Naive thymus-derived CD4-positive, alpha-beta T cell (primary cell): Measurements from ENCODE around the gene FAM184B. TPM values are rescaled to one million over a fixed set of nuclear protein-coding genes. Genes with fewer than 3 reads are reported as not detected.

Experiments used
- ATAC-seq: fragments of 150-1000 bp; cut with Tn5 transposase; 2 replicates; pipeline ENCODE4 v1.10.0; 2021; ENCODE audit warnings: mild to moderate bottlenecking, moderate library complexity
- CTCF ChIA-PET: fragments of 350-600 bp; sonication (Branson Sonifier 250); formaldehyde crosslinking; loops from one replicate; lab custom pipeline; 2021; ENCODE audit warnings: antibody characterized with exemption; lab: Charles Lee
- POLR2A ChIA-PET: fragments of 350-600 bp; sonication (Branson Sonifier 250); formaldehyde crosslinking; loops from one replicate; lab custom pipeline; 2021; ENCODE audit warnings: antibody characterized with exemption, inconsistent platforms; lab: Charles Lee
- DNase-seq, 9 donors: peaks; one replicate each; pipeline versions ENCODE4 v3.0.0 to v3.0.0-alpha.2; 2020 to 2022; ENCODE audit warnings: mixed read lengths in 1 of 9
- H3K27ac ChIP-seq: one replicate; pipeline ENCODE4 v1.7.0; 2013; ENCODE audit warnings: mild to moderate bottlenecking, low read depth, low read length, moderate library complexity
- H3K27me3 ChIP-seq, 2 donors: one replicate each; pipeline ENCODE4 v1.7.0; 2013; ENCODE audit warnings: low read length in 2 of 2, mild to moderate bottlenecking in 2 of 2, moderate library complexity in 2 of 2; ENCODE audit not compliant: control insufficient read depth in 2 of 2, insufficient read depth in 2 of 2
- H3K36me3 ChIP-seq, 3 experiments: 1 replicate in 2 of 3; 2 replicates in 1 of 3; pipeline ENCODE4 v1.7.0; 2013; ENCODE audit warnings: low read length in 3 of 3, mild to moderate bottlenecking in 3 of 3, moderate library complexity in 1 of 3; ENCODE audit not compliant: insufficient read depth in 3 of 3, control insufficient read depth in 2 of 3
- H3K4me1 ChIP-seq, 2 donors: one replicate each; pipeline ENCODE4 v1.7.0; 2013; ENCODE audit warnings: low read length in 2 of 2, mild to moderate bottlenecking in 2 of 2, moderate library complexity in 1 of 2; ENCODE audit not compliant: control insufficient read depth in 2 of 2, insufficient read depth in 2 of 2
- H3K4me3 ChIP-seq: 2 replicates; pipeline ENCODE4 v1.7.0; 2013; ENCODE audit warnings: mild to moderate bottlenecking, low read length
- H3K9me3 ChIP-seq, 3 experiments: 1 replicate in 2 of 3; 2 replicates in 1 of 3; pipeline ENCODE4 v1.7.0; 2013; ENCODE audit warnings: low read length in 3 of 3; ENCODE audit not compliant: control insufficient read depth in 2 of 3
- H3K27ac Mint-ChIP-seq, 9 donors: one replicate each; pipeline ENCODE4 v1.8.0; 2020 to 2022; ENCODE audit warnings: mixed read lengths in 9 of 9, mild to moderate bottlenecking in 8 of 9, moderate library complexity in 5 of 9, inconsistent platforms in 2 of 9
- H3K27me3 Mint-ChIP-seq, 5 donors: one replicate each; pipeline ENCODE4 v1.8.0; 2021 to 2022; ENCODE audit warnings: mixed read lengths in 5 of 5, mild to moderate bottlenecking in 1 of 5
- H3K36me3 Mint-ChIP-seq, 5 donors: one replicate each; pipeline ENCODE4 v1.8.0; 2020 to 2022; ENCODE audit warnings: mixed read lengths in 5 of 5, mild to moderate bottlenecking in 3 of 5, inconsistent platforms in 1 of 5
- H3K4me1 Mint-ChIP-seq, 7 donors: one replicate each; pipeline ENCODE4 v1.8.0; 2020 to 2022; ENCODE audit warnings: mixed read lengths in 7 of 7, mild to moderate bottlenecking in 3 of 7, inconsistent platforms in 1 of 7
- H3K4me3 Mint-ChIP-seq, 10 donors: one replicate each; pipeline ENCODE4 v1.8.0; 2020 to 2022; ENCODE audit warnings: mild to moderate bottlenecking in 10 of 10, mixed read lengths in 10 of 10, moderate library complexity in 6 of 10, inconsistent platforms in 2 of 10
- H3K9me3 Mint-ChIP-seq, 11 donors: one replicate each; pipeline ENCODE4 v1.8.0; 2020 to 2022; ENCODE audit warnings: mixed read lengths in 11 of 11, mild to moderate bottlenecking in 4 of 11, inconsistent platforms in 1 of 11, moderate library complexity in 1 of 11
- intact Hi-C, 2 donors: fragments of 100-400 bp; cut with micrococcal nuclease; formaldehyde crosslinking; loops; one replicate each; pipeline ENCODE4 v1.15.1; 2023
- polyA plus RNA-seq, 2 donors: library from polyadenylated mRNA; unstranded; fragments of 300-500 nt; fragmentation: Illumina TruSeq; gene quantifications; one replicate each; pipeline ENCODE4 v1.2.3, GENCODE V29; 2021
- total RNA-seq, 6 experiments: library from RNA in 5 of 6; stranded (reverse) in 5 of 6; gene quantifications; 1 replicate in 5 of 6; 2 replicates in 1 of 6; pipeline ENCODE4 v1.2.3 and lab custom pipeline; 2021 to 2026

Gene FAM184B
- total RNA-seq (under 1 TPM in 1 of 5 experiments, not detected in 4; 0.08 TPM), polyA plus RNA-seq (not detected), total RNA-seq (lab: John Stamatoyannopoulos, UW) (not detected)

- Histone ChIP-seq H3K4me3 (no peak within 1 kb of the TSS), H3K36me3 (no peaks in the 10 kb centered on the region), H3K9me3 (no peaks in the 10 kb centered on the region), H3K27me3 (peaks cover 0 to 7% of the 10 kb centered on the region in 2 donors), H3K27ac (no peak within 1 kb of the TSS), H3K4me1 (no peaks in the 10 kb centered on the region)
- H3K27ac Mint-ChIP-seq, result peak within 1 kb of the TSS in 1 of 9 donors; percentile 47
- DNase-seq, result no peak
- POLR2A ChIA-PET, result no interaction called here
- CTCF ChIA-PET, result no interaction called here
- intact Hi-C loops, result no loop called here
- H3K36me3 Mint-ChIP-seq, result peaks cover 0 to 5% (median 0%) of the 10 kb centered on the region in 5 donors
- peaks cover 36 to 51% (median 42%) of the 10 kb centered on the region in 5 donors for H3K27me3 Mint-ChIP-seq
- no peak for ATAC-seq
- peaks cover 6 to 25% (median 20%) of the 10 kb centered on the region in 7 donors for H3K4me1 Mint-ChIP-seq
- no peaks in the 10 kb centered on the region for H3K9me3 Mint-ChIP-seq
- H3K4me3 Mint-ChIP-seq, result peak within 1 kb of the TSS in 9 of 10 donors; percentile 2 to 73 (median 13)
Observed at GRCh38 chr4:17781300-17782287, at the start of gene FAM184B. Gene FAM184B (minus strand): TSS chr4:17781621. CDS start chr4:17781299, 322 bp downstream.

DNA sequence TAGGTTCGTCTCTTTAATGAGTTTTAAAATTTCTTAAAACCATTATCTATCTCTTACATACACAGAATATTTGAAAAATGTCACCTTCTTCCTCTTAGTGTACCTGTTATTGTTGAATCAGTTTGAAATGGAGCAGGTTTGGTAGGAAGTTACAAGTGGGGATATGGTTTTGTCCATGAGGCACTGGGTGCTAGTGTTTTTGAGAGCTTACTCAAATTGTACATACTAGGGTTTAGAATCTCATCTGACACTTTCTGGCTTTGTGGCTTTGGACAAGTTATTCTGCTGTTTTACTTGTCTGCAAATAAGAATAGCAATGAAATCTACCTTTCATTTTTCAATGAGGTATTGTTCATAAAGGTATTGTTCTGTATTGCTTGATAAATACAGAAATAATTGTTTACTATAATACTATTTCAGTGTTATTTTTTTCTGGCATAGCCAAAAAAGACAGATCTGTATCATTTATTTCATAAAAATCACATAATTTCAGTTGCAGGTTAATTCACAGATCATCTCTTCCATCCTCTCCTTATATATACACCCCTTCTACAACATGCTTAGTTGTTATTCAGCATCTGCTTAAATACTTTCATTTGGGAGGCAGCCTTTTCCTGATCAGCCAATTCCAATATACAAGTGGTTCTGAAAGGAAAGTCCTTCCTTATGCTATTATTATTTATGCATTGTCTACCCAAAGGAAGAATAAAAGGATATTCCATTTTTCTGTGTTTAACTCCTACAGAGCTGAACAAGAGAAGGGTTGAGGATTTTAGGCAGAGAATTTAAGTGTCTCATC, 42.6 kb upstream of the FAM184B start:
- Mint-ChIP-seq H3K36me3 (peaks cover 0 to 35% (median 0%) of the 10 kb centered on the region in 5 donors), H3K27me3 (peaks cover 0 to 6% (median 0%) of the 10 kb centered on the region in 5 donors), H3K4me3 (peak overlapping the region in 1 of 10 donors; percentile 48), H3K9me3 (peaks cover 0 to 2% (median 0%) of the 10 kb centered on the region in 11 donors), H3K4me1 (peaks cover 0 to 51% (median 0%) of the 10 kb centered on the region in 7 donors), H3K27ac (peak overlapping the region in 1 of 9 donors; percentile 49)
- Histone ChIP-seq H3K27me3 (no peaks in the 10 kb centered on the region), H3K4me1 (no peaks in the 10 kb centered on the region), H3K36me3 (no peaks in the 10 kb centered on the region), H3K9me3 (no peaks in the 10 kb centered on the region), H3K27ac (no peak overlapping the region), H3K4me3 (no peak overlapping the region)
- CTCF ChIA-PET, result no interaction called here
- POLR2A ChIA-PET, result no interaction called here
- intact Hi-C loops, result no loop called here
- DNase-seq (no peak), ATAC-seq (no peak)

- Histone ChIP-seq H3K27ac (no peak overlapping the region), H3K4me1 (no peaks in the 10 kb centered on the region), H3K4me3 (no peak overlapping the region), H3K36me3 (no peaks in the 10 kb centered on the region), H3K9me3 (no peaks in the 10 kb centered on the region), H3K27me3 (no peaks in the 10 kb centered on the region)
- intact Hi-C loops, result loop anchor here (1.0 kb wide), 2 partner anchors 550 to 776 kb away; no protein-coding TSS in a partner anchor
- peak overlapping the region in 1 of 9 donors; percentile 85 for H3K27ac Mint-ChIP-seq
- peaks cover 0 to 62% (median 5%) of the 10 kb centered on the region in 7 donors for H3K4me1 Mint-ChIP-seq
- ATAC-seq (peak; percentile 90), DNase-seq (peak in 6 of 9 donors; percentile 13 to 53 (median 41))
- no peaks in the 10 kb centered on the region for H3K27me3 Mint-ChIP-seq
- peak overlapping the region in 1 of 10 donors; percentile 84 for H3K4me3 Mint-ChIP-seq
- ChIA-PET CTCF (interaction anchor here (0.6 to 1.4 kb wide), 11 partner anchors 8 to 778 kb away, joined by 3 to 13 read pairs (median 4); no protein-coding TSS in a partner anchor), POLR2A (interaction anchor here (1.1 kb wide), 1 partner anchor 9 kb away, joined by 3 read pairs; no protein-coding TSS in a partner anchor)
- H3K9me3 Mint-ChIP-seq, result peaks cover 0 to 2% (median 0%) of the 10 kb centered on the region in 11 donors
- H3K36me3 Mint-ChIP-seq, result peaks cover 0 to 20% (median 0%) of the 10 kb centered on the region in 5 donors
Observed at GRCh38 chr4:17817027-17817426, 35.6 kb upstream of the FAM184B start.

DNA sequence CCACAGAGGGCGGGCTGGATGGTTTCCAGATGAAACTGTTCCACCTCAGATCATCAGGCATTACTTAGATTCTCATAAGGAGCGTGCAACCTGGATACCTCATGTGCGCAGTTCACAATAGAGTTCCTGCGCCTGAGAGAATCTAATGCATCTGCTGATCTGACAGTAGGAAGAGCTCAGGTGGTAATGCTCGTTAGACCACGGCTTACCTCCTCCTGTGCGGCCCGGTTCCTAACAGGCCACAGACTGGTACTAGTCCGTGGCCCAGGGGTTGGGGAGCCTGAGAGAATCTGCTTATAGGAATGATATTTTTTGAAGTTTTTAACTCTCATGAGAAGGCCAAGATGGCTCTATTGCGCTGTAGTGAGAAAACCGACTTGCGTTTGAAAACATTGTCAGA, 34.7 kb upstream of the FAM184B start:
- CTCF ChIA-PET, result interaction anchor here (0.6 to 1.3 kb wide), 5 partner anchors 9 to 779 kb away, joined by 3 to 13 read pairs (median 4); no protein-coding TSS in a partner anchor
- H3K36me3 Mint-ChIP-seq, result peaks cover 0 to 19% (median 0%) of the 10 kb centered on the region in 5 donors
- ATAC-seq (no peak), DNase-seq (no peak)
- POLR2A ChIA-PET, result interaction anchor here (0.8 kb wide), 1 partner anchor 9 kb away, joined by 3 read pairs; no protein-coding TSS in a partner anchor
- Histone ChIP-seq H3K27ac (no peak overlapping the region), H3K4me1 (no peaks in the 10 kb centered on the region), H3K9me3 (no peaks in the 10 kb centered on the region), H3K4me3 (no peak overlapping the region), H3K36me3 (no peaks in the 10 kb centered on the region), H3K27me3 (no peaks in the 10 kb centered on the region)
- H3K9me3 Mint-ChIP-seq, result no peaks in the 10 kb centered on the region
- intact Hi-C loops, result no loop called here
- H3K27me3 Mint-ChIP-seq, result no peaks in the 10 kb centered on the region
- peaks cover 6 to 60% (median 11%) of the 10 kb centered on the region in 7 donors for H3K4me1 Mint-ChIP-seq
- H3K4me3 Mint-ChIP-seq, result no peak overlapping the region
- H3K27ac Mint-ChIP-seq, result peak overlapping the region in 1 of 9 donors; percentile 11

GRCh38 chr4:17814140-17814539, 32.7 kb upstream of the FAM184B start:
- intact Hi-C loops, result loop anchor here in 1 of 2 donors (5.0 kb wide), 1 partner anchor 477 kb away; no protein-coding TSS in a partner anchor
- H3K4me3 ChIP-seq, result no peak overlapping the region
- CTCF ChIA-PET, result no interaction called here
- H3K27me3 ChIP-seq, result no peaks in the 10 kb centered on the region
- H3K4me1 Mint-ChIP-seq, result peaks cover 14 to 58% (median 28%) of the 10 kb centered on the region in 7 donors
- H3K9me3 Mint-ChIP-seq, result peaks cover 0 to 2% (median 0%) of the 10 kb centered on the region in 11 donors
- ATAC-seq, result no peak
- no peak overlapping the region for H3K4me3 Mint-ChIP-seq
- POLR2A ChIA-PET, result no interaction called here
- peak overlapping the region in 1 of 9 donors; percentile 80 for H3K27ac Mint-ChIP-seq
- no peak overlapping the region for H3K27ac ChIP-seq
- no peaks in the 10 kb centered on the region for H3K27me3 Mint-ChIP-seq
- H3K9me3 ChIP-seq, result no peaks in the 10 kb centered on the region
- H3K36me3 Mint-ChIP-seq, result peaks cover 0 to 17% (median 0%) of the 10 kb centered on the region in 5 donors
- peaks cover 0 to 6% (median 0%) of the 10 kb centered on the region in 3 experiments for H3K36me3 ChIP-seq
- DNase-seq, result no peak
- peaks cover 0 to 5% of the 10 kb centered on the region in 2 donors for H3K4me1 ChIP-seq
